GM23338 (cell line): ENCODE measurements around the gene TENT5A. TPM values are rescaled to one million over a fixed set of nuclear protein-coding genes. Genes with fewer than 3 reads are reported as not detected.

ENCODE experiments used
- ATAC-seq: fragments of 200-7000 bp; cut with Tn5 transposase; 3 replicates; pipeline ENCODE4 v1.9.1; 2020
- DNase-seq: peaks from one replicate; pipeline ENCODE4 v3.0.0-alpha.2; 2015; ENCODE audit warnings: low spot score
- H2AFZ ChIP-seq: fragments of 200-600 bp; sonication (generic); 2 replicates; pipeline ENCODE4 v1.8.0; 2016; ENCODE audit warnings: antibody characterized with exemption, mild to moderate bottlenecking, moderate library complexity
- H3F3A ChIP-seq: fragments of 200-600 bp; sonication (generic); replicated peaks from 2 replicates; pipeline ENCODE4 v1.8.0; 2017; ENCODE audit warnings: antibody characterized with exemption, mixed run types, low read depth
- H3K27ac ChIP-seq: fragments of 200-600 bp; sonication (generic); 2 replicates; pipeline ENCODE4 v1.6.1; 2016; ENCODE audit warnings: low read depth
- H3K27me3 ChIP-seq: fragments of 200-600 bp; sonication (generic); 2 replicates; pipeline ENCODE4 v1.8.0; 2016; ENCODE audit warnings: mild to moderate bottlenecking, mixed run types, moderate library complexity; ENCODE audit not compliant: insufficient read depth
- H3K36me3 ChIP-seq: fragments of 200-600 bp; sonication (generic); 2 replicates; pipeline ENCODE4 v1.8.0; 2016; ENCODE audit warnings: mild to moderate bottlenecking; ENCODE audit not compliant: insufficient read depth
- H3K4me1 ChIP-seq: fragments of 200-600 bp; sonication (generic); 2 replicates; pipeline ENCODE4 v1.8.0; 2016; ENCODE audit warnings: mild to moderate bottlenecking, moderate library complexity; ENCODE audit not compliant: insufficient read depth
- H3K4me2 ChIP-seq: fragments of 200-600 bp; sonication (generic); 2 replicates; pipeline ENCODE4 v1.7.1; 2017; ENCODE audit warnings: mixed run types
- H3K4me3 ChIP-seq: fragments of 200-600 bp; sonication (generic); 2 replicates; pipeline ENCODE4 v1.6.1; 2016; ENCODE audit warnings: mixed run types
- H3K79me2 ChIP-seq: fragments of 200-600 bp; sonication (generic); replicated peaks from 2 replicates; pipeline ENCODE4 v1.8.0; 2017; ENCODE audit warnings: mild to moderate bottlenecking; ENCODE audit not compliant: insufficient read depth
- H3K9me2 ChIP-seq: fragments of 200-600 bp; sonication (generic); 2 replicates; pipeline ENCODE4 v1.8.0; 2017; ENCODE audit not compliant: insufficient read depth
- H4K20me1 ChIP-seq: fragments of 200-600 bp; sonication (generic); replicated peaks from 2 replicates; pipeline ENCODE4 v1.8.0; 2017; ENCODE audit warnings: mild to moderate bottlenecking; ENCODE audit not compliant: insufficient read depth
- H3K27ac Mint-ChIP-seq: 2 replicates; pipeline ENCODE4 v1.8.0; 2020; ENCODE audit warnings: inconsistent platforms, mild to moderate bottlenecking, moderate library complexity, mixed read lengths
- H3K27me3 Mint-ChIP-seq: 3 replicates; pipeline ENCODE4 v1.8.0; 2022; ENCODE audit warnings: low read depth, mild to moderate bottlenecking, moderate library complexity, mixed read lengths, inconsistent platforms; ENCODE audit not compliant: insufficient read depth, poor library complexity
- H3K36me3 Mint-ChIP-seq: 3 replicates; pipeline ENCODE4 v1.8.0; 2021; ENCODE audit warnings: low read depth, mild to moderate bottlenecking, inconsistent platforms, moderate library complexity, mixed read lengths
- H3K4me1 Mint-ChIP-seq: 3 replicates; pipeline ENCODE4 v1.8.0; 2020; ENCODE audit warnings: mild to moderate bottlenecking, inconsistent platforms, mixed read lengths
- H3K4me3 Mint-ChIP-seq: 3 replicates; pipeline ENCODE4 v1.8.0; 2021; ENCODE audit warnings: moderate library complexity, mild to moderate bottlenecking, inconsistent platforms, mixed read lengths
- H3K9me3 Mint-ChIP-seq: 3 replicates; pipeline ENCODE4 v1.8.0; 2020; ENCODE audit warnings: moderate library complexity, mild to moderate bottlenecking, inconsistent platforms, mixed read lengths
- CREB1 ChIP-seq: fragments of 250-450 bp; sonication (Bioruptor Pico); IDR thresholded peaks from 2 replicates; pipeline ENCODE4 v1.5.0; 2020; ENCODE audit warnings: low read depth, mild to moderate bottlenecking, moderate library complexity
- EZH2 ChIP-seq: fragments of 200-600 bp; sonication (generic); IDR thresholded peaks from one replicate; pipeline ENCODE4 v1.8.0; 2017; ENCODE audit warnings: antibody characterized with exemption, mild to moderate bottlenecking, low read depth; ENCODE audit not compliant: unreplicated experiment
- EZH2phosphoT487 ChIP-seq: fragments of 200-600 bp; sonication (generic); IDR thresholded peaks from one replicate; pipeline ENCODE4 v1.8.1; 2018; ENCODE audit warnings: antibody characterized with exemption; ENCODE audit not compliant: unreplicated experiment
- POLR2AphosphoS5 ChIP-seq: IDR thresholded peaks from 2 replicates; pipeline ENCODE4 v1.6.1; 2016; ENCODE audit warnings: antibody characterized with exemption, low read depth
- REST ChIP-seq: IDR thresholded peaks from one replicate; pipeline ENCODE4 v1.6.1; 2018; ENCODE audit warnings: antibody characterized with exemption; ENCODE audit not compliant: unreplicated experiment
- ZNF331 ChIP-seq: fragments of 250-450 bp; sonication (Bioruptor Pico); IDR thresholded peaks from 2 replicates; pipeline ENCODE4 v1.5.0; 2020; ENCODE audit warnings: low read depth, mild to moderate bottlenecking, moderate library complexity
- ZNF462 ChIP-seq: fragments of 250-450 bp; sonication (Bioruptor Pico); IDR thresholded peaks from 2 replicates; pipeline ENCODE4 v1.5.0; 2020; ENCODE audit warnings: mild to moderate bottlenecking, moderate library complexity
- polyA plus RNA-seq: library from polyadenylated mRNA; unstranded; fragments of >200 nt; fragmentation: Nextera tagmentation; extraction: Ambion mirVana; gene quantifications from 2 replicates; pipeline ENCODE4 v1.2.1, GENCODE V29; 2016
- total RNA-seq: library from RNA; depleted of rRNA; stranded (reverse); fragments of >200 nt; shearing (Covaris generic); gene quantifications from 2 replicates; pipeline ENCODE4 v1.2.3, GENCODE V29; 2014
- TF ChIP-seq, protein P1 (sequence below), 2 experiments: fragments of 200-600 bp in 1 of 2; sonication (generic) in 1 of 2; conservative IDR thresholded peaks; 2 replicates each; pipeline versions ENCODE4 v1.5.1 to v1.6.1; 2016 to 2017; ENCODE audit warnings: antibody characterized with exemption in 2 of 2, low read depth in 2 of 2, mild to moderate bottlenecking in 2 of 2, moderate library complexity in 1 of 2

The TENT5A gene
- total and polyA plus RNA-seq, 2 experiments from 2014 or later, result 3.8 to 4.7 TPM

DNA sequence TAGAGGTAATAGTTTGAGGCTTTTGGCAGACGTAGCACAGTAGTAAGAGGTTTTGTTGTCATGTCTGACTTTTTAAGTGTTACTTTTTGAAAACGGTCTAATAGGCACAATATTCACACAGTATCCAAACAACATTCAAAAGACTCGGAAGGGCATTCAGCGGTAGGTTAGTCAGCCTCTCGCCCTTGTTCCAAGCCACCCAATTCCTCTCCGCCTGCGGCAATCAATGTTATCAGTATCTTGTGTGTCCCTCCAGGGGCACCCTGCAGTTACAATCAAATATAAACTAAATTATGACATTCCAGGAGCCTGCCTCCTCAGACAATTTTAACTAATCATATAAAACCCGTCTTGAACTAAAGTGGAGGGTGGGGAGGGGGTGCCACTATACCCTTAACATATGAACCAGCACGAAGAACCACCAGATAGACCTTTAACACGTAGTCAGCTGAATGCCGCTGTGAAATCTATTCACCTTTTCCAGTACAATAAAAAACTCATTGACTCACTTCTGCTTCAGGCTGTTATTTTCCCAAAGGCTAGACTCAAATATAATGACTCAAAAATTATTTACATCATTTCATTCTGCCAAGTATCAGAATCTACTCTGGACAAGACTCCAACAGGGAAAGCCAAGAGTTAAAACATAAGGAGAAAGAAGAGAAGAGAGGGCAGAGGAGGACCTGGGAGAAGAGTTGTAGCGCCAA lies 1.6 kb downstream of the TENT5A start:
- Histone ChIP-seq H3F3A (no peaks in the 10 kb centered on the region), H4K20me1 (0 out of 2 replicates have a peak, but pooled peaks cover 6% of the 10 kb centered on the region), H2AFZ (peak overlapping the region; percentile 100; the same call in 1 of the 2 replicates), H3K4me3 (peak overlapping the region; percentile 95), H3K79me2 (no peaks in the 10 kb centered on the region; the same call in 1 of the 2 replicates), H3K9me2 (no peaks in the 10 kb centered on the region), H3K27me3 (peaks cover 46% of the 10 kb centered on the region), H3K4me1 (peaks cover 3% of the 10 kb centered on the region; the same call in 1 of the 2 replicates), H3K36me3 (no peaks in the 10 kb centered on the region), H3K27ac (no peak overlapping the region), H3K4me2 (peak overlapping the region; percentile 93)
- H3K27me3 Mint-ChIP-seq, result peaks cover 23% of the 10 kb centered on the region
- H3K27ac Mint-ChIP-seq, result no peak overlapping the region
- TF ChIP-seq POLR2AphosphoS5 (no peak), ZNF331 (CRISPR knock-in tag) (no peak)
- peaks cover 15% of the 10 kb centered on the region for H3K4me1 Mint-ChIP-seq
- no peak for ATAC-seq
- peaks cover 3% of the 10 kb centered on the region; the same call in 1 of the 3 replicates for H3K9me3 Mint-ChIP-seq
- peaks cover 10% of the 10 kb centered on the region; the same call in 2 of the 3 replicates for H3K36me3 Mint-ChIP-seq
- peak overlapping the region; percentile 88 for H3K4me3 Mint-ChIP-seq
- DNase-seq, result no peak

- Histone ChIP-seq H3K27me3 (peaks cover 46% of the 10 kb centered on the region), H3K4me3 (no peak overlapping the region), H3K36me3 (no peaks in the 10 kb centered on the region), H3K27ac (no peak overlapping the region), H3F3A (no peaks in the 10 kb centered on the region), H3K4me2 (peak overlapping the region; percentile 93; the same call in 1 of the 2 replicates), H3K4me1 (peaks cover 3% of the 10 kb centered on the region; the same call in 1 of the 2 replicates), H3K79me2 (no peaks in the 10 kb centered on the region; the same call in 1 of the 2 replicates), H3K9me2 (no peaks in the 10 kb centered on the region), H4K20me1 (0 out of 2 replicates have a peak, but pooled peaks cover 6% of the 10 kb centered on the region), H2AFZ (no peak overlapping the region)
- DNase-seq, result no peak
- no peak for ATAC-seq
- peaks cover 15% of the 10 kb centered on the region for H3K4me1 Mint-ChIP-seq
- H3K27me3 Mint-ChIP-seq, result peaks cover 23% of the 10 kb centered on the region
- H3K9me3 Mint-ChIP-seq, result peaks cover 3% of the 10 kb centered on the region; the same call in 1 of the 3 replicates
- peak overlapping the region; percentile 19; the same call in 1 of the 3 replicates for H3K4me3 Mint-ChIP-seq
- peaks cover 10% of the 10 kb centered on the region; the same call in 2 of the 3 replicates for H3K36me3 Mint-ChIP-seq
- TF ChIP-seq CREB1 (CRISPR knock-in tag) (no peak), EZH2phosphoT487 (no peak), ZNF462 (CRISPR knock-in tag) (no peak), REST (no peak), POLR2AphosphoS5 (no peak), EZH2 (no peak), ZNF331 (CRISPR knock-in tag) (no peak)
- TF ChIP-seq, protein P1, sequence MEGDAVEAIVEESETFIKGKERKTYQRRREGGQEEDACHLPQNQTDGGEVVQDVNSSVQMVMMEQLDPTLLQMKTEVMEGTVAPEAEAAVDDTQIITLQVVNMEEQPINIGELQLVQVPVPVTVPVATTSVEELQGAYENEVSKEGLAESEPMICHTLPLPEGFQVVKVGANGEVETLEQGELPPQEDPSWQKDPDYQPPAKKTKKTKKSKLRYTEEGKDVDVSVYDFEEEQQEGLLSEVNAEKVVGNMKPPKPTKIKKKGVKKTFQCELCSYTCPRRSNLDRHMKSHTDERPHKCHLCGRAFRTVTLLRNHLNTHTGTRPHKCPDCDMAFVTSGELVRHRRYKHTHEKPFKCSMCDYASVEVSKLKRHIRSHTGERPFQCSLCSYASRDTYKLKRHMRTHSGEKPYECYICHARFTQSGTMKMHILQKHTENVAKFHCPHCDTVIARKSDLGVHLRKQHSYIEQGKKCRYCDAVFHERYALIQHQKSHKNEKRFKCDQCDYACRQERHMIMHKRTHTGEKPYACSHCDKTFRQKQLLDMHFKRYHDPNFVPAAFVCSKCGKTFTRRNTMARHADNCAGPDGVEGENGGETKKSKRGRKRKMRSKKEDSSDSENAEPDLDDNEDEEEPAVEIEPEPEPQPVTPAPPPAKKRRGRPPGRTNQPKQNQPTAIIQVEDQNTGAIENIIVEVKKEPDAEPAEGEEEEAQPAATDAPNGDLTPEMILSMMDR (conservative IDR thresholded peaks at IDR 0.05; ENCODE audit: low read depth in 2 of 2), result no peak
- H3K27ac Mint-ChIP-seq, result no peak overlapping the region
Measured at GRCh38 chr6:81750200-81750599, 2.3 kb downstream of the TENT5A start.
